ENCODE data around the gene CC2D1B. TPM values are rescaled to one million over a fixed set of nuclear protein-coding genes. Genes with fewer than 3 reads are reported as not detected.

CC2D1B gene
- total and polyA plus RNA-seq, 2 donors (not counting 3 experiments of a cell fraction or from before 2014, with no cell fraction given), result 16.9 to 32.6 TPM

DNA sequence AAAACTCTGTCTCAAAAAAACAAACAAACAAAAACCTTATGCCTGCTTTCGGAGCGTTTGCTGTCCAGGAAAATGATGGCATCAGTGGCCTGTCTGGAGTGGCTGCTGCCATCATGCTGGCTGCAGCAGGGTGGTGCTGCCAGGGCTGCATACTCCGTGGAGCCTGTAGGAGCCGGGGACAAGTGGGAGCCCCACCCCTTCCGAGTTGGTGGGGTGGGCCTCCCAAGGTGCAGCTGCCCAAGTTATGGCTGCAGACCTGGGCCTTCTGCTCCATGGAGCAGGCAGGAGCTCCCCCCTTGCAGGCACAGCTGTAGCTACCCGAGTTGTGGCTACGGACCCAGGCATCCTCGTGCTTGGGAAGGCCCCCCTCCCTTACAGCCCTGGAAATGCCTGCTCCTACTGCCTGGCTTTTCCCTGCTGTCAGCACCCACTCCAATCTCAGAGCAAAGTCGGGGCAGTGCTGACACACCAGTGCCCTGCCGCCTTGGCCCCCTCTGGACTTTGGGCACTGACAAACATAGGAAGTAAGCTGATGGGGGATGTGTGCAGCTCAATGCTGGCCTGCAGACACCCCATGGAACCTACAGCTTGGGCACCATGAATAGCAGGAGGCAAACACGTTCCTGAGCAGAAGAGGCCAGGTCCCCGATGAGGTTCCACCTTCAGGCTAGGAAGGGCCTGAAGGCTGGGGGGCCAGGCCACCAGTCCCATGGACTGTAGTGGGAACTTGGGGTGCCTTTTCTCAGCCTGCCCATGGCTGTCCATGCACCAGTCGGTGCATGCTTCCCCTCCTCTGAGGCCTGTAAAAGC, 60.4 kb downstream of the CC2D1B start:
- Histone ChIP-seq H3K4me1 (ENCODE audit: control insufficient read depth, extremely low read depth, insufficient read depth, low read length) (no peaks in the 10 kb centered on the region), H3K27me3 (ENCODE audit: control insufficient read depth in 2 of 2, insufficient read depth in 2 of 2, low read length in 2 of 2) (no peaks in the 10 kb centered on the region), H3K79me2 (ENCODE audit: control insufficient read depth, insufficient read depth, low read length) (no peaks in the 10 kb centered on the region), H3K9me3 (replicated peaks; ENCODE audit: control insufficient read depth, insufficient read depth, low read length) (no peaks in the 10 kb centered on the region), H3K27ac (ENCODE audit: insufficient read depth, low read depth, low read length) (no peak overlapping the region), H2AFZ (ENCODE audit: low read depth, low read length) (no peak overlapping the region), H3K9me1 (replicated peaks; ENCODE audit: control insufficient read depth, extremely low read depth, insufficient read depth, low read length) (no peaks in the 10 kb centered on the region), H3K9ac (replicated peaks; ENCODE audit: extremely low read depth, insufficient read depth, low read length) (no peak overlapping the region), H4K20me1 (replicated peaks; ENCODE audit: control insufficient read depth, extremely low read depth, insufficient read depth, low read length) (no peaks in the 10 kb centered on the region), H3K4me3 (replicated peaks in 1 of 3; ENCODE audit: insufficient read depth in 1 of 3, low read depth in 1 of 3, low read length in 3 of 3) (no peak overlapping the region), H3K4me2 (ENCODE audit: insufficient read depth, low read length) (no peak overlapping the region), H3K36me3 (ENCODE audit: control insufficient read depth in 2 of 2, extremely low read depth in 1 of 2, insufficient read depth in 2 of 2, low read length in 2 of 2) (peaks cover 0 to 4% of the 10 kb centered on the region in 2 experiments)
- dilution Hi-C loops (cut with MboI; ENCODE audit: extremely low pct_ligation_motif_present, low sequenced_read_pairs) (no loop called here), intact Hi-C loops (cut with micrococcal nuclease) (no loop called here)
- ChIA-PET CTCF (interaction anchor here (0.8 to 1.0 kb wide), 2 partner anchors 9 to 11 kb away, joined by 3 read pairs; no protein-coding TSS in a partner anchor), POLR2A (no interaction called here)
- FAIRE-seq, result no peak
- no TSS peak for BruUV-seq (replicated peaks)
- TF ChIP-seq GATA2 (IDR thresholded peaks at IDR 0.05; ENCODE audit: insufficient read depth, insufficient read length, low read depth, low read length), result no peak
- TF ChIP-seq, protein P1, sequence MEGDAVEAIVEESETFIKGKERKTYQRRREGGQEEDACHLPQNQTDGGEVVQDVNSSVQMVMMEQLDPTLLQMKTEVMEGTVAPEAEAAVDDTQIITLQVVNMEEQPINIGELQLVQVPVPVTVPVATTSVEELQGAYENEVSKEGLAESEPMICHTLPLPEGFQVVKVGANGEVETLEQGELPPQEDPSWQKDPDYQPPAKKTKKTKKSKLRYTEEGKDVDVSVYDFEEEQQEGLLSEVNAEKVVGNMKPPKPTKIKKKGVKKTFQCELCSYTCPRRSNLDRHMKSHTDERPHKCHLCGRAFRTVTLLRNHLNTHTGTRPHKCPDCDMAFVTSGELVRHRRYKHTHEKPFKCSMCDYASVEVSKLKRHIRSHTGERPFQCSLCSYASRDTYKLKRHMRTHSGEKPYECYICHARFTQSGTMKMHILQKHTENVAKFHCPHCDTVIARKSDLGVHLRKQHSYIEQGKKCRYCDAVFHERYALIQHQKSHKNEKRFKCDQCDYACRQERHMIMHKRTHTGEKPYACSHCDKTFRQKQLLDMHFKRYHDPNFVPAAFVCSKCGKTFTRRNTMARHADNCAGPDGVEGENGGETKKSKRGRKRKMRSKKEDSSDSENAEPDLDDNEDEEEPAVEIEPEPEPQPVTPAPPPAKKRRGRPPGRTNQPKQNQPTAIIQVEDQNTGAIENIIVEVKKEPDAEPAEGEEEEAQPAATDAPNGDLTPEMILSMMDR (IDR thresholded peaks at IDR 0.05; ENCODE audit: extremely low read depth in 1 of 2, insufficient read depth in 1 of 2, low read depth in 1 of 2, low read length in 2 of 2), result no peak
- TF ChIP-seq MYC (IDR thresholded peaks at IDR 0.05; ENCODE audit: low read depth, low read length), result no peak
- no peak for TF ChIP-seq POLR2AphosphoS5 (IDR thresholded peaks at IDR 0.05; ENCODE audit: insufficient read depth, low read depth, low read length)
- no peak for TF ChIP-seq EZH2 (IDR thresholded peaks at IDR 0.05; ENCODE audit: borderline replicate concordance, low read depth, low read length, severe bottlenecking)
- TF ChIP-seq JUN (IDR thresholded peaks at IDR 0.05; ENCODE audit: borderline replicate concordance, insufficient read depth, insufficient read length, low read depth), result no peak
- TF ChIP-seq, protein P2, sequence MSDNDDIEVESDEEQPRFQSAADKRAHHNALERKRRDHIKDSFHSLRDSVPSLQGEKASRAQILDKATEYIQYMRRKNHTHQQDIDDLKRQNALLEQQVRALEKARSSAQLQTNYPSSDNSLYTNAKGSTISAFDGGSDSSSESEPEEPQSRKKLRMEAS (IDR thresholded peaks at IDR 0.05; ENCODE audit: insufficient read depth, insufficient read length), result no peak
- no peak for TF ChIP-seq FOS (IDR thresholded peaks at IDR 0.05; ENCODE audit: borderline replicate concordance, insufficient read depth, low read length)
- TF ChIP-seq POLR2A (IDR thresholded peaks at IDR 0.05; ENCODE audit: low read depth, low read length), result no peak
- no peak for DNase-seq (ENCODE audit: low read depth, low spot score)

Other genes with a start within 250 kb of the CC2D1B start
- 14.8 and 16.8 TPM in 2 replicates for gene ZFYVE9, start 224.1 kb downstream of the CC2D1B start, total RNA-seq
- 3.6 and 4.1 TPM in 2 replicates for gene ZFYVE9, start 224.1 kb downstream of the CC2D1B start, polyA plus RNA-seq
- gene ORC1, start 38.2 kb upstream of the CC2D1B start, total RNA-seq, result 11.0 and 12.0 TPM in 2 replicates
- 5.6 and 6.5 TPM in 2 replicates for gene ORC1, start 38.2 kb upstream of the CC2D1B start, polyA plus RNA-seq
- 38.4 and 42.0 TPM in 2 replicates for gene PRPF38A, start 38.4 kb upstream of the CC2D1B start, total RNA-seq
- 15.9 and 16.0 TPM in 2 replicates for gene PRPF38A, start 38.4 kb upstream of the CC2D1B start, polyA plus RNA-seq
- gene TUT4, start 186.9 kb upstream of the CC2D1B start, total RNA-seq, result 40.5 and 41.2 TPM in 2 replicates
- gene TUT4, start 186.9 kb upstream of the CC2D1B start, polyA plus RNA-seq, result 24.7 and 29.1 TPM in 2 replicates
- gene GPX7, start 236.2 kb upstream of the CC2D1B start, total RNA-seq, result 8.9 and 26.3 TPM in 2 replicates
- 25.7 and 26.2 TPM in 2 replicates for gene GPX7, start 236.2 kb upstream of the CC2D1B start, polyA plus RNA-seq

Measured in endothelial cell of umbilical vein (primary cell).